H1 (cell line): ENCODE measurements around the gene TEAD3. TPM values are rescaled to one million over a fixed set of nuclear protein-coding genes. Genes with fewer than 3 reads are reported as not detected.

Experiments
- CTCF ChIA-PET: fragments of 300-600 bp; sonication (Branson Sonifier 250); formaldehyde crosslinking; loops from one replicate; lab custom pipeline; 2021; ENCODE audit not compliant: partially characterized antibody; lab: Charles Lee
- POLR2A ChIA-PET: fragments of 300-600 bp; sonication (Branson Sonifier 250); formaldehyde crosslinking; loops from one replicate; lab custom pipeline; 2021; ENCODE audit warnings: inconsistent platforms; ENCODE audit not compliant: partially characterized antibody; lab: Charles Lee
- DNase-seq, 2 experiments: peaks; one replicate each; pipeline versions ENCODE4 v3.0.0 to v3.0.0-alpha.2; 2010 to 2022; ENCODE audit warnings: low spot score in 2 of 2, low read depth in 1 of 2, mixed read lengths in 1 of 2
- FAIRE-seq: peaks from 2 replicates; lab custom pipeline; 2011; peaks lifted over from hg19 to GRCh38; lab: Jason Lieb, UNC
- H2AFZ ChIP-seq: 2 replicates; pipeline ENCODE4 v1.8.1; 2012; ENCODE audit warnings: low read length, inconsistent platforms
- H2AK5ac ChIP-seq: 2 replicates; pipeline ENCODE4 v1.6.1; 2013; ENCODE audit warnings: low read depth, low read length
- H2BK120ac ChIP-seq: replicated peaks from 2 replicates; pipeline ENCODE3; 2013; ENCODE audit warnings: low read depth, low read length, inconsistent platforms
- H2BK12ac ChIP-seq: 2 replicates; pipeline ENCODE4 v1.6.1; 2013; ENCODE audit warnings: low read depth, low read length
- H2BK15ac ChIP-seq: 2 replicates; pipeline ENCODE4 v1.6.1; 2013; ENCODE audit warnings: low read length
- H2BK20ac ChIP-seq: 2 replicates; pipeline ENCODE4 v1.6.1; 2013; ENCODE audit warnings: low read length
- H2BK5ac ChIP-seq: 2 replicates; pipeline ENCODE4 v1.6.1; 2013; ENCODE audit warnings: low read depth, low read length
- H3K14ac ChIP-seq: 2 replicates; pipeline ENCODE4 v1.6.1; 2013; ENCODE audit warnings: inconsistent platforms; ENCODE audit not compliant: insufficient read length
- H3K18ac ChIP-seq: 2 replicates; pipeline ENCODE4 v1.6.1; 2013; ENCODE audit warnings: low read length; ENCODE audit errors: extremely low read depth
- H3K23ac ChIP-seq: 2 replicates; pipeline ENCODE4 v1.6.1; 2013; ENCODE audit warnings: inconsistent platforms; ENCODE audit not compliant: insufficient read length
- H3K23me2 ChIP-seq: 2 replicates; pipeline ENCODE4 v1.6.1; 2013; ENCODE audit warnings: low read depth, low read length
- H3K27ac ChIP-seq: 2 replicates; pipeline ENCODE4 v1.6.1; 2011; ENCODE audit warnings: low read depth, low read length, inconsistent platforms
- H3K27me3 ChIP-seq, 4 experiments: replicated peaks in 1 of 4; 1 replicate in 1 of 4; 2 replicates in 3 of 4; pipeline versions ENCODE4 v1.6.1 to v1.8.1; 2011 to 2013; ENCODE audit warnings: low read length in 3 of 4, mild to moderate bottlenecking in 3 of 4, inconsistent platforms in 2 of 4, mixed read lengths in 2 of 4, moderate library complexity in 1 of 4; ENCODE audit not compliant: control insufficient read depth in 3 of 4, insufficient read depth in 3 of 4; ENCODE audit errors: extremely low read depth in 1 of 4
- H3K36me3 ChIP-seq, 4 experiments: 2 replicates each; pipeline versions ENCODE4 v1.6.1 to v1.8.1; 2011 to 2013; ENCODE audit warnings: mild to moderate bottlenecking in 4 of 4, low read length in 3 of 4, moderate library complexity in 2 of 4, control low read depth in 1 of 4, inconsistent platforms in 1 of 4; ENCODE audit not compliant: insufficient read depth in 4 of 4, control insufficient read depth in 2 of 4
- H3K4ac ChIP-seq: replicated peaks from 2 replicates; pipeline ENCODE3; 2013; ENCODE audit warnings: low read length, low read depth, mixed read lengths, inconsistent platforms; ENCODE audit not compliant: insufficient read length
- H3K4me1 ChIP-seq, 4 experiments: replicated peaks in 1 of 4; 1 replicate in 1 of 4; 2 replicates in 3 of 4; pipeline versions ENCODE4 v1.6.1 to v1.8.1; 2011 to 2013; ENCODE audit warnings: low read length in 3 of 4, inconsistent platforms in 2 of 4, mixed read lengths in 1 of 4; ENCODE audit not compliant: insufficient read depth in 4 of 4, control insufficient read depth in 3 of 4
- H3K4me2 ChIP-seq, 2 experiments: 2 replicates each; pipeline versions ENCODE4 v1.6.1 to v1.8.1; 2011 to 2013; ENCODE audit warnings: low read depth in 2 of 2, low read length in 2 of 2, control low read depth in 1 of 2, inconsistent platforms in 1 of 2, mild to moderate bottlenecking in 1 of 2; ENCODE audit not compliant: insufficient read depth in 1 of 2
- H3K4me3 ChIP-seq, 4 experiments: fragments of 200-600, 300-600 bp in 1 of 4; sonication (generic), shearing (Covaris generic), sonication (Bioruptor Twin) in 1 of 4; 2 replicates each; pipeline versions ENCODE4 v1.5.1 to v1.8.1; 2011 to 2016; ENCODE audit warnings: low read length in 4 of 4, low read depth in 3 of 4, control low read depth in 2 of 4, inconsistent platforms in 2 of 4, mild to moderate bottlenecking in 2 of 4, mixed read lengths in 1 of 4, moderate library complexity in 1 of 4; ENCODE audit not compliant: insufficient read depth in 2 of 4; ENCODE audit errors: extremely low read depth in 1 of 4
- H3K56ac ChIP-seq: replicated peaks from 2 replicates; pipeline ENCODE3; 2013; ENCODE audit warnings: low read depth, mild to moderate bottlenecking, mixed read lengths, low read length, inconsistent platforms; ENCODE audit not compliant: insufficient read length
- H3K79me1 ChIP-seq: 2 replicates; pipeline ENCODE4 v1.6.1; 2013; ENCODE audit warnings: low read depth, low read length, control low read depth
- H3K79me2 ChIP-seq, 2 experiments: 2 replicates each; pipeline versions ENCODE4 v1.6.1 to v1.8.1; 2012 to 2013; ENCODE audit warnings: low read length in 2 of 2, mild to moderate bottlenecking in 2 of 2, inconsistent platforms in 1 of 2; ENCODE audit not compliant: insufficient read depth in 2 of 2, control insufficient read depth in 1 of 2
- H3K9ac ChIP-seq, 4 experiments: replicated peaks in 1 of 4; 1 replicate in 1 of 4; 2 replicates in 3 of 4; pipeline versions ENCODE4 v1.6.1 to v1.8.1; 2011 to 2013; ENCODE audit warnings: low read depth in 3 of 4, low read length in 3 of 4, control low read depth in 2 of 4, mild to moderate bottlenecking in 2 of 4, moderate library complexity in 2 of 4, inconsistent platforms in 1 of 4; ENCODE audit errors: extremely low read depth in 1 of 4
- H3K9me3 ChIP-seq, 2 experiments: 2 replicates each; pipeline versions ENCODE4 v1.6.1 to v1.8.1; 2012 to 2013; ENCODE audit warnings: mild to moderate bottlenecking in 2 of 2, moderate library complexity in 2 of 2, control low read depth in 1 of 2, inconsistent platforms in 1 of 2, low read depth in 1 of 2, low read length in 1 of 2, mixed read lengths in 1 of 2; ENCODE audit not compliant: insufficient read depth in 2 of 2
- H4K20me1 ChIP-seq, 2 experiments: replicated peaks in 1 of 2; 2 replicates each; pipeline versions ENCODE3 to v1.8.1; 2011 to 2013; ENCODE audit warnings: inconsistent platforms in 2 of 2, low read length in 2 of 2, mild to moderate bottlenecking in 1 of 2; ENCODE audit not compliant: insufficient read depth in 2 of 2, control insufficient read depth in 1 of 2
- H4K5ac ChIP-seq: 2 replicates; pipeline ENCODE4 v1.6.1; 2013; ENCODE audit warnings: low read length, low read depth, mixed read lengths, inconsistent platforms; ENCODE audit not compliant: insufficient read length
- H4K8ac ChIP-seq: 2 replicates; pipeline ENCODE4 v1.8.0; 2013; ENCODE audit warnings: mild to moderate bottlenecking, moderate library complexity, low read length, inconsistent platforms; ENCODE audit not compliant: insufficient read depth; ENCODE audit errors: extremely low read depth
- H4K91ac ChIP-seq: replicated peaks from 2 replicates; pipeline ENCODE3; 2013; ENCODE audit warnings: low read length, mixed read lengths, inconsistent platforms; ENCODE audit not compliant: insufficient read length
- SIN3A ChIP-seq, 2 experiments: IDR thresholded peaks in 1 of 2; conservative IDR thresholded peaks in 1 of 2; 2 replicates each; pipeline ENCODE4 v1.6.1; 2011 to 2012; ENCODE audit warnings: low read length in 2 of 2, improper control_type of control experiment in 1 of 2, low read depth in 1 of 2, mild to moderate bottlenecking in 1 of 2
- TBP ChIP-seq: IDR thresholded peaks from 2 replicates; pipeline ENCODE4 v1.6.1; 2011; ENCODE audit warnings: low read depth, low read length, improper control_type of control experiment
- WGBS, 2 experiments: shearing (Covaris generic) in 1 of 2; methylation state at CpG; one replicate each; pipeline versions ENCODE4 v1.1.6 to v1.1.7; 2013 to 2015; ENCODE audit warnings: low lambda C conversion rate in 2 of 2, mixed read lengths in 2 of 2, inconsistent platforms in 1 of 2, low coverage in 1 of 2, missing lambda C conversion rate in 1 of 2; ENCODE audit not compliant: insufficient replicate concordance in 2 of 2, insufficient coverage in 1 of 2, insufficient read length in 1 of 2; ENCODE audit errors: extremely low coverage in 1 of 2, missing lambda C conversion rate in 1 of 2; 5-methylcytosine and 5-hydroxymethylcytosine counted together
- polyA plus RNA-seq, 7 experiments: library from polyadenylated mRNA; depleted of rRNA in 3 of 7; stranded (reverse) in 5 of 7; unstranded in 2 of 7; fragments of >200 nt in 5 of 7; fragments of 200-250 nt in 2 of 7; gene quantifications; 1 replicate in 5 of 7; 2 replicates in 1 of 7; 4 replicates in 1 of 7; pipeline versions ENCODE4 v1.2.1 to v1.2.3, GENCODE V29; 2011 to 2013; ENCODE audit warnings: missing spikeins in 2 of 7, mixed read lengths in 2 of 7
- total RNA-seq: library from RNA; stranded (reverse); fragmentation: NEBNext Ultra II Directional; extraction: Animal tissue kit (Norgen Biotek cat#: 25700); gene quantifications from 2 replicates; pipeline ENCODE4 v1.2.1, GENCODE V29; 2021

TEAD3 gene
- total and polyA plus RNA-seq, 2 of the 8 experiments (the other 6 are each of a cell fraction or from before 2014, with no cell fraction given), result 20.1 to 28.7 TPM

DNA sequence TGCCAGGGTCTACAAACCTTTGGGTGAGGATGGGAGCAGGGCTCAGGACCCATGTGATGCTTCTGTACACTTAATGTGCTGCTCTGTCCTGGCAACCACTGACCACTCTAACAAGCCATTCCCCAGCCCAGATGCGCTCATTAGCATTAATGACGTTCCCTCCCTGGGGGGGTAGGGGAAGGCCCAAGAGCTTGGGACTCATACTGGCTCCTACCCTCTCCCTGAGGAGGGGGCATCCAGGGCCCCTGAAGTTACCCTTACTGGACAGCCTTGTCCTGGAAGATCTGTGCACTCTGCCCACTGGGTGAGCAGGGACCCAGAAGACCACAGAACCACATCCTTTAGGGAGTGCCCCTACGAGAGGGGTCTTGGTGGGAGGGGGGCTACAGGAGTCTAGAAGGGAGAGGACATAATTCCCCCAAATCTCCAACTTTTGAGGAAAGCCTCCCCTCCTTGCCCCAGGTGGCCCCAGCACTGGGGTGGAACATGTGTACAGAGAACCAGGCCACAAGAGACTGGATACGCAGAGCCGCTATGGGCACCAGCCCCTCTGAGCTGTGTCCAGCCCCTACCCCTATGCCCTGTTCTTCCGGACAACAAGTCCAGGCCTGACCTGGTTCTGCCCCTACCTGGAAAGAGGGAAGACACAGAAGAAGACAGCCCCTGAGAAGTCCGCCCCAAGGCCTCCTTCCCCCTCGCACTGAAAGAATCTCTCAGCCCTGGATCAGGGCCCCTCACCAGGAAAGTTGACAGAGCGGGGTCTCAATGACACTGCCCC is 1.4 kb downstream of the TEAD3 start:
- Histone ChIP-seq H2AK5ac (no peak overlapping the region), H4K8ac (no peak overlapping the region), H3K4ac (no peak overlapping the region), H3K4me3 (peak overlapping the region; percentile 46 to 75 (median 52)), H3K36me3 (no peaks in the 10 kb centered on the region), H3K27me3 (peaks cover 0 to 13% (median 6%) of the 10 kb centered on the region in 4 experiments; a peak in 4 of 7 replicates), H3K9me3 (no peaks in the 10 kb centered on the region), H4K5ac (no peak overlapping the region), H4K91ac (no peak overlapping the region), H2BK15ac (no peak overlapping the region), H2AFZ (no peak overlapping the region), H2BK120ac (no peak overlapping the region), H3K14ac (no peak overlapping the region), H3K4me2 (peak overlapping the region; percentile 74 to 77), H3K18ac (no peak overlapping the region; the same call in 1 of the 2 replicates), H3K79me1 (peaks cover 13% of the 10 kb centered on the region), H3K56ac (no peak overlapping the region), H3K4me1 (peaks cover 22 to 59% (median 50%) of the 10 kb centered on the region in 4 experiments), H2BK5ac (0 out of 2 replicates have a peak overlapping the region, but pooled peaks have one; percentile 41), H3K27ac (no peak overlapping the region), H3K9ac (no peak overlapping the region; a peak in 1 of 7 replicates), H2BK20ac (no peak overlapping the region), H3K79me2 (peaks cover 0 to 34% of the 10 kb centered on the region in 2 experiments; a peak in 2 of 4 replicates), H2BK12ac (no peak overlapping the region), H3K23ac (no peak overlapping the region), H3K23me2 (peaks cover 6% of the 10 kb centered on the region; the same call in 1 of the 2 replicates), H4K20me1 (peaks cover 15 to 25% of the 10 kb centered on the region in 2 experiments)
- DNase-seq (no peak), FAIRE-seq (no peak)
- CTCF ChIA-PET, result interaction anchor here (0.6 to 2.4 kb wide), 11 partner anchors 9 to 775 kb away, joined by 3 to 8 read pairs (median 4); partner anchors contain the start of gene FANCE
- TF ChIP-seq TBP (no peak), SIN3A (conservative IDR thresholded peaks at IDR 0.05 in 1 of 2, IDR thresholded peaks at IDR 0.05 in 1 of 2; ENCODE audit: low read depth in 1 of 2, low read length in 2 of 2) (0 out of 4 replicates have a peak, but pooled peaks of 1 of the 2 experiments have one; percentile 7)
- WGBS, 2 experiments, result 69% methylated on average over 9 of the region's 9 CpGs; no CpG with 5 or more reads in 1 of the 2 experiments
- POLR2A ChIA-PET, result interaction anchor here (0.6 to 37.6 kb wide), 7 partner anchors 13 to 223 kb away, joined by 3 to 1319 read pairs (median 3); partner anchors contain the start of gene RPL10A
